Measurements from ENCODE around the gene MAPRE3.

- TF ChIP-seq CTCF (IDR thresholded peaks at IDR 0.05) (no peak), POLR2A (IDR thresholded peaks at IDR 0.05) (no peak), EP300 (IDR thresholded peaks at IDR 0.05) (no peak)
These were observed 88.8 kb downstream of the MAPRE3 start for GRCh38 chr2:27059141-27059820.
